ENCODE measurements around the gene SLC2A13. TPM values are rescaled to one million over a fixed set of nuclear protein-coding genes. Genes with fewer than 3 reads are reported as not detected.

The SLC2A13 gene
- total RNA-seq (12.8 and 13.8 TPM in 2 replicates), polyA plus RNA-seq (10.4 and 12.5 TPM in 2 replicates)

GRCh38 chr12:40105515-40106201, at the start of gene SLC2A13:
Gene SLC2A13 (minus strand): TSS chr12:40106081. CDS start chr12:40105808, 273 bp downstream.
- Histone ChIP-seq H3K9me3 (ENCODE audit: low read depth) (no peaks in the 10 kb centered on the region), H3K4me1 (ENCODE audit: low read depth) (peaks cover 7% of the 10 kb centered on the region), H3K36me3 (no peaks in the 10 kb centered on the region), H3K27ac (peak within 1 kb of the TSS; percentile 68), H3K4me3 (peak within 1 kb of the TSS; percentile 92), H3K27me3 (no peaks in the 10 kb centered on the region)
- DNase-seq (ENCODE audit: low read depth in 1 of 2, low spot score in 1 of 2), result peak; percentile 79 to 87
- no peak for TF ChIP-seq CTCF (IDR thresholded peaks at IDR 0.05; ENCODE audit: low read depth, low read length)

GRCh38 chr12:40154381-40154780, 48.5 kb upstream of the SLC2A13 start:
- Histone ChIP-seq H3K9me3 (ENCODE audit: low read depth) (no peaks in the 10 kb centered on the region), H3K36me3 (no peaks in the 10 kb centered on the region), H3K4me1 (ENCODE audit: low read depth) (no peaks in the 10 kb centered on the region), H3K4me3 (no peak overlapping the region), H3K27ac (no peak overlapping the region), H3K27me3 (no peaks in the 10 kb centered on the region)
- no peak for TF ChIP-seq CTCF (IDR thresholded peaks at IDR 0.05; ENCODE audit: low read depth, low read length)
- no peak for DNase-seq (ENCODE audit: low read depth in 1 of 2, low spot score in 1 of 2)

- Histone ChIP-seq H3K27ac (no peak overlapping the region), H3K9me3 (ENCODE audit: low read depth) (no peaks in the 10 kb centered on the region), H3K4me1 (ENCODE audit: low read depth) (no peaks in the 10 kb centered on the region), H3K4me3 (no peak overlapping the region), H3K27me3 (no peaks in the 10 kb centered on the region), H3K36me3 (no peaks in the 10 kb centered on the region)
- no peak for TF ChIP-seq CTCF (IDR thresholded peaks at IDR 0.05; ENCODE audit: low read depth, low read length)
- DNase-seq (ENCODE audit: low read depth in 1 of 2, low spot score in 1 of 2), result no peak
Measured at GRCh38 chr12:40153432-40153831, 47.6 kb upstream of the SLC2A13 start.

- Histone ChIP-seq H3K4me1 (ENCODE audit: low read depth) (no peaks in the 10 kb centered on the region), H3K27me3 (no peaks in the 10 kb centered on the region), H3K4me3 (no peak overlapping the region), H3K36me3 (no peaks in the 10 kb centered on the region), H3K27ac (no peak overlapping the region), H3K9me3 (ENCODE audit: low read depth) (no peaks in the 10 kb centered on the region)
- peak; percentile 79 for TF ChIP-seq CTCF (IDR thresholded peaks at IDR 0.05; ENCODE audit: low read depth, low read length)
- peak; percentile 52 to 60 for DNase-seq (ENCODE audit: low read depth in 1 of 2, low spot score in 1 of 2)
Measured at GRCh38 chr12:40152783-40153383, 47.0 kb upstream of the SLC2A13 start.

GRCh38 chr12:40149673-40150260, 43.9 kb upstream of the SLC2A13 start:
- DNase-seq (ENCODE audit: low read depth in 1 of 2, low spot score in 1 of 2), result no peak
- Histone ChIP-seq H3K27me3 (no peaks in the 10 kb centered on the region), H3K9me3 (ENCODE audit: low read depth) (no peaks in the 10 kb centered on the region), H3K4me3 (no peak overlapping the region), H3K36me3 (no peaks in the 10 kb centered on the region), H3K27ac (no peak overlapping the region), H3K4me1 (ENCODE audit: low read depth) (no peaks in the 10 kb centered on the region)
- TF ChIP-seq CTCF (IDR thresholded peaks at IDR 0.05; ENCODE audit: low read depth, low read length), result no peak
